ENCODE measurements around the gene VPS35L. TPM values are rescaled to one million over a fixed set of nuclear protein-coding genes. Genes with fewer than 3 reads are reported as not detected.

Gene VPS35L
- polyA plus RNA-seq, 5 donors = 50.5 to 56.9 (median 55.9) TPM

DNA sequence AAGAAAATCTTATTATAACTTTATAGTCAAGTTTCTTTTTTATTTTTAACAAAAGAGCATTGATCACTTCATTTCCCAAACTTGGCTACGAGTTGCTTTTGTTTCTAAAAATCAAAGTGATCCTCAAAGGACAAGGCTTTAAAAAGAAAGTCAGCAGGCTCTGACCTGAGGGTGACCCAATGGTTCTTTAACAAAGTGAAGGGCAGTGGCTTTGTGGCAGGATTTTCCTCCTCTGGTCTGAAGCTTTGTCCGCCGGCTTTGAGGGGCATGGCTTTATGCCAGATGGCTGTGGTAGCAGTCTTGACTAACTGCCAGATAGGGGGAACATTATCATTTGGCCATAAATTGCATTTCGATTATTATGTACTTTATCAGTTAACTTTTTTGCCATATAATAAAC, 191.1 kb downstream of the VPS35L start:
- no peak for DNase-seq

DNA sequence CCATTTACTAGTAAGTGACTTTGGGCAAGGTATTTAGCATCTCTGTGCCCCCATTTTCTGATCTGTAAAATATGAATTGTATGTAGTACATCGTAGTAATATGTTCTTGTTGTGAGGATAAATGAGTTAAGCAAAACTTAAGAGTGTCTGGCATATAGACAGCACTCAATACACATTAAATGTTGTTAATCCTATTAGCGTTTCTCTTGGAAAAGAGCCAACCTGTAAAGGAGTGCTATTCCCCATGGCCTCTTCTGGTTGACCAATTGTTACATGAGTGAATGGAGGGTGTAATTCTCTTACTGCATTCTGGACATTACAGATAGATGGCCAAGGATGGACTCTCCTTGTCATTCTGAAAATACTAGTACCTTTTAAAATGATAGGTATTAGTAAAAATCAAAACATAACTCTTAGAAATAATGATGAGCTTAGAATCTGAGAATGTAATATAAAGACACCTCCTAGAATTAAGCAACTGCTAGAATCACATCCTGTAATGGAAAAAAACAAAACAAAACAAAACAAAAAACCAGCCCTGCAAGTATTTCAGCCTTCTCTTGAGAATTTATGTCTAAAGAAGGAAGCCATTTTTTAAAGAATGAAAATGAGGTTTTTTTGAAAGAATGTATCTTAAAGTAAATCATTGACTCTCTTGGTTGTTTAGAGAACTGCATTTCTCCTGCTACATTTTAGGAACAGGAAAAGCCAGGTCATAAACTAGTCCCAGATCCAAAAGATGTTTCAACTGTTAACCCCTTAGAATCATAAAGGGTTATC, 193.1 kb downstream of the VPS35L start:
- DNase-seq = no peak

DNA sequence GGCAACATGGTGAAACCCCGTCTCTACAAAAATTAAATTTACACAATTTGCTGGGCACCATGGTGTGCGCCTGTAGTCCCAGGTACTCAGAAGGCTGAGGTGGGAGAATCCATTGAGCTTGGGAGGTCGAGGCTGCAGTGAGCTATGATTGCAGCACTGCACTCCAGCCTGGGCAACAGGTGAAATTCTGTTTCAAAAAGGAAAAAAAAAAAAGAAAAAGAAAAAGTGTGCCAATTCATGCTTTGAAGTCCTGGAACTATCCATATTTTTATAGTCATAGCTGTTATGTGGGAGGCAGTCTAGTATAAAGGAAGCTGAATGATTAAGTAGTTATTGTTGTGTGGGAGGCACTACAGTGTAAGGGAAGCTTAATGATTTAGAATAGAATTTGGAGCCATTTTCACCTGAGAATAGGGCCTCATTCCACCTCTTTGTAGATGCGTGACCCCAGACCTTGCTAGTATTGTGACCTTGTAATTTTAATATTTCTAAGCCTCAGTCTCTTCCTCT, 194.1 kb downstream of the VPS35L start:
- DNase-seq = no peak

Other genes with a start within 250 kb of the VPS35L start
- gene TMC5, start 137.8 kb upstream of the VPS35L start, polyA plus RNA-seq (ENCODE audit: insufficient read depth in 1 of 5, insufficient read length in 5 of 5, low replicate concordance in 1 of 5) = 10 to 100 TPM in 1 of 5 donors, 1 to 10 TPM in 4; 5.7 to 15.5 (median 9.0) TPM
- 10 to 100 TPM; 66.6 to 87.7 (median 77.3) TPM for gene GDE1, start 33.6 kb upstream of the VPS35L start, polyA plus RNA-seq (ENCODE audit: insufficient read depth in 1 of 5, insufficient read length in 5 of 5, low replicate concordance in 1 of 5)
- 10 to 100 TPM; 28.0 to 66.3 (median 53.4) TPM for gene CCP110, start 31.8 kb upstream of the VPS35L start, polyA plus RNA-seq (ENCODE audit: insufficient read depth in 1 of 5, insufficient read length in 5 of 5, low replicate concordance in 1 of 5)
- gene KNOP1, start 162.5 kb downstream of the VPS35L start, polyA plus RNA-seq (ENCODE audit: insufficient read depth in 1 of 5, insufficient read length in 5 of 5, low replicate concordance in 1 of 5) = 10 to 100 TPM; 30.1 to 42.4 (median 34.4) TPM
- gene IQCK, start 162.6 kb downstream of the VPS35L start, polyA plus RNA-seq (ENCODE audit: insufficient read depth in 1 of 5, insufficient read length in 5 of 5, low replicate concordance in 1 of 5) = 10 to 100 TPM; 23.3 to 25.1 (median 24.5) TPM

Measured in right lung (tissue), 5 donors.